GM23248 (cell line): ENCODE results near the gene TRPM4.

Source experiments
- EZH2 ChIP-seq: fragments of 200-600 bp; sonication (generic); IDR thresholded peaks from 2 replicates; pipeline ENCODE4 v1.6.1; 2018; ENCODE audit warnings: antibody characterized with exemption, mild to moderate bottlenecking; ENCODE audit not compliant: insufficient read depth, poor library complexity, severe bottlenecking
- EZH2phosphoT487 ChIP-seq: fragments of 200-600 bp; sonication (generic); IDR thresholded peaks from 2 replicates; pipeline ENCODE4 v1.6.1; 2018; ENCODE audit warnings: antibody characterized with exemption, moderate library complexity, mild to moderate bottlenecking, low read depth; ENCODE audit not compliant: insufficient read depth

DNA sequence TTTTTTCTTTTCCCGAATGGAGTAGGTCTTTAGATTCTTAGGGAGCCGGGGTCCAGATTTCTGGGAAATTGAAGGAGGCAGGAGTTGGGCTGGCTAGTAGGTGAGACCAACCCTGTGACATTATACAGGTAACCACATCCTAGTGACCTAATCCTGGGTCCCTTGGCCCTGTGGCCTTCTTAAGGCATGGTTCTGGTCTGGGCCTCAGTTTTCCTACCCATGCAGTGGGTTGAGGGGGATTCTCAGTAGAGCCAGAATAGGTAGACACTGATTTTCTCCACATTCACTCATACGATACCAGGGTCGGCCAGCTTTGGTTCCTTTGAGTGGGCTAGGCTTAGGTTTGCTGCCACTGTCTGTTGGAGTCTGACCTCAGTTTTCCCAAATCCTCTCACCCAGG, 31.0 kb upstream of the TRPM4 start:
- TF ChIP-seq EZH2 = no peak
- no peak for TF ChIP-seq EZH2phosphoT487
